HG03457 (cell line): ENCODE data around the gene CSNK1G1.
"Not testable (repeated sequence)": the region's sequence is repeated elsewhere in the genome, so short reads cannot be mapped to it uniquely, and the experiment has no call there.

Experiments used
- ATAC-seq: cut with Tn5 transposase; IDR thresholded peaks from one replicate; pipeline ENCODE4 v1.9.1; 2021; ENCODE audit warnings: moderate number of reproducible peaks; ENCODE audit not compliant: unreplicated experiment

The CSNK1G1 gene

DNA sequence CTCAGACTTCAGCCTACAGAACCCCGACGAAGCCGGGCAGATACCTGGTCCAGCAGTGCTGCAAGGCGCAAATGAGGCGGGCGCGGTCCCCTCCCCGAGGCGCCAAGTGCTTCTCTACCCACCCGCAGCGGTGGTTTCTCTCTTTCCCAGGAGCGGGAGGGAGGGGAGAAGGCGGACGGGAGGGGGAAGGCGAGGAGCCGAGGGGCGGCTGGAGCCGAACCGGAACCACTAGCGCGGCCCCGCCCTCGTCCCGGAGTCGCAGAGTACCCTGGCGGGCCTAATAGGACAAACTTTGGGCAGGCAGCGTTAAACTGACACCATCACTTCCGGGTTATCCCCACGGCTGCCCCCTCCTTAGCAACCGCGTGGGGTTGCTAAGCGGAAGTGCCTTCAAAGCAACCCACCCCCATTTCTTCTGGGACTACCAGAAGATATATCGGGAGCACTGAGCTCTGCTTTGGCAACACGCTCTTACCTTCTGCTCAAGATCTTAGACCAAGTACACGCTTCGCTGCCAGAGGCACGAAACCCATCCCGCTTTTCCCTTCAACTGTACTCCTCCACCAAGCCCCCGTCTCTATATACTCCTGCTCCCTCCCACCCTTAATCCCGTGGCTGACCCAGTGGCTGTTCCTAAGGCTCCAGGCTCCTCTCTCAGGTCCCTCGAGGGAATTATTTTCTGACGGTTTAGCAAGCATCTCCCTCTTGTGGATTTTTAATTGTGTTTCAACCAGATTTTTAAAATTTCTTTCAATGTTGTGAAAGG is at the start of gene CSNK1G1:
Gene CSNK1G1 (minus strand): TSS at position 230 of the 766 bp plus-strand sequence. CDS start 55,674 bp downstream, outside the sequence.
- peak; percentile 83 for ATAC-seq

DNA sequence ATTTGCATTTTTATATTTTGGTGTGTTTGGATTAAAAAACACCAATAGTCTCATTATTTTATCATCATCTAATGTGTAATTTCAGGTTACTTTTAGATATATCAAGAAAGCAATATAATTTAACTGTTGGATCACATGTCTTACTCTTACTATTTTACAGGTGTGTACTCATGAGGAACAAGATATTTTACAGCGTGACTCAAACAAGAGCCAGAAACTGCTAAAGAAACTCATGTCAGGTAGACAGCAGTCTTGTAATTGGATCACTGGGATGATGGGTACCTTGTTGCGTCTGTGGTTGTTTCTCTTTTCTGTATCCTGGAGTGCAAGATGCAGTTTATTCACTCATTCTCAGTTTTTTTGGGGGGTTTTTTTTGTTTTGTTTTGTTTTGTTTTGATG is 44.6 kb upstream of the CSNK1G1 start:
- no peak for ATAC-seq

DNA sequence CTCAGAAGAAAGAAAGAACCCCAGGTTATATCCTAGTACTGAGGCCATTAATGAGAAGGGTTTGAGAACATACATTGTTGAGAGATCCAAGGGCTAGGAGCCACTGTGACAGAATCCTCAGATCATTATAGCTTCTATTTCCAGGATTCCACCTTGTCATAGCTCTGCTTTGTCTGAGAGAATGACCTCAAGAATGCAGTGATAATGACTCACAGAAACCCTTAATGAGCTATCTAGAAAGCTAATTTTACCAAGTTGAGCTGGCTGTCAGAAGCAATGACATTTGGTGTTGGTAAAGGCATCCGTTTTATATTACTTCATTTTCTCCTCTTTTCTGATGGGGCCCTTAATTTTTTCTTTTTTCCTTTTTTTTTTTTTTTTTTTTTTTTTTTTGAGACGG is 42.6 kb upstream of the CSNK1G1 start:
- ATAC-seq: no peak

DNA sequence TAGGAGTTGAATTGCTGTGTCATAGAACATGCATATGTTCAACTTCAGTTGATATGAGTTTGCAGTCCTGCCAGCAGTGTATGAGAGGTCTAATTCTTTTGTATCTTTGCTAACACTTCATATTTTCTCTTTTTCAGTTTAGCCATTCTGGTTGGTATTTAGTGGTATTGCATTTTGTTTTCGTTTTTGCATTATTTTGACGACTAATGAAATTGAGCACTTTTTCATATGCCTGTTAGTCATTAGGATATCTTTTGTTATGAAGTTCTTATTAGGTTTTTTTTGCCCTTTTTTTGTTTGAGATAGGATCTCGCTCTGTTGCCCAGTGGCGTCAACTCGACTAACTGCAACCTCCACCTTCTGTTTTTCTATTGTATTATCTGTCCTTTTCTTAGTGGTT is 40.8 kb upstream of the CSNK1G1 start:
- no peak for ATAC-seq

DNA sequence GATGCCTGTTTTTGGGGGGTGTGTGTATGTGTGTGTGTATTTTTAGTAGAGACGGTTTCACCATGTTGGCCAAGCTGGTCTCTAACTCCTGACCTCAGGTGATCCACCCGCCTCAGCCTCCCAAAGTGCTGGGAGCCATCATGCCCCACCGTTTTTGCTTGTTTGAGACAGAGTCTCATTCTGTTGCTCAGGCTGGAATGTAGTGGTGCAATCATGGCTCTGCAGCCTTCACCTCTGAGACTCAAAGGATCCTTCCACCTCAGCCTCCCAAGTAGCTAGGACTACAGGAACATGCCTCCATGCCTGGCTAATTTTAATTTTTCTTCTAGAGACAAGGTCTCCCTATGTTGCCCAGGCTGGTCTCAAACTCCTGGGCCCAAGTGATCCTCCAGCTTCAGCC is 36.5 kb upstream of the CSNK1G1 start:
- ATAC-seq: not testable (repeated sequence)

DNA sequence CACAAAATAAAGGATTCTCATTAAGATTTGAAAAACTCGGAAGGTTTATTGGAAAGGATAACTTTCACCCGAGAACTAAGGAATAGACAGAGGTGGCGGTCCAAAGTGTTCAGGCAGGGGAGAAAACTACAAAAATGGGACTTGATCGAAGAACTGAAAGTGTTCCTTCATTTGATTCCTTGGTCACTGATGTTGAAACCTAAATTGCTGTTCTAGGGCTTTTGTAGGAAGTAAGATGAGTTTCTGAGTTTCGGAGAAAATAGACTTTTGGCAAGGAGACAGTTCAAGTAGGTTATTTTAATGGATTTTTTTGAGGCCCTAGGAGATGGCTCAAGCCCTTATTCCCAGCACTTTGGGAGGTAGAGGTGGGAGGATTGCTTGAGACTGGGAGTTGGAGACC is 33.1 kb upstream of the CSNK1G1 start:
- no peak for ATAC-seq

DNA sequence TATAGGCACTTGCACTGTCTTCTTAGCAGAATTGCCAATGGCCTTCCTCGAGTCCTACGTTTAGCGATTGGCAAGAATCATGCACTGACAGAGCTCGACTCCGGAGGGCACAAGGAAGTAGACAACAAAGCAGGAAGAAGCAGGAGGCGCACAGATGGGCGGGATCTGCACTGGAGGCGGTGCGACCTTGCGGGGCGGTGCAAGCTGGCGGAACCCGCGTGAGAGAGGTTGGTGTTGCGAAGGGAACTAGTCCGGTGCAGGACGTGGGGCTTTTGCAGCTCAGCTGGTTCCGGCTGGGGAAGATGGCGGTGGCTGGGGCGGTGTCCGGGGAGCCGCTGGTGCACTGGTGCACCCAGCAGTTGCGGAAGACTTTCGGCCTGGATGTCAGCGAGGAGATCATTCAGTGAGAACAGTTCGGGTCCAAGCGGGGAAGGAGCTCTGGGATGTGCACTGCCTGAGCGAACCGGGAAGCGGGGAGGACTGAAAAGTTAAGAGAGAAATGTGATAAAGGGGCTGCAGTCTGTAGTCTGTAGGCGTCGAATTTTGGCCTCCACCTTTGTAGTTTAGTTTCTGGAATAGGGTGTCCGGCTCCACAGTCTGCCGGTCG is 31.7 kb upstream of the CSNK1G1 start, which contains the start of gene TRIP4:
Gene TRIP4 (plus strand): TSS at position 275 of the 607 bp plus-strand sequence. CDS start 28 bp downstream, at position 303.
- ATAC-seq: peak; percentile 87

DNA sequence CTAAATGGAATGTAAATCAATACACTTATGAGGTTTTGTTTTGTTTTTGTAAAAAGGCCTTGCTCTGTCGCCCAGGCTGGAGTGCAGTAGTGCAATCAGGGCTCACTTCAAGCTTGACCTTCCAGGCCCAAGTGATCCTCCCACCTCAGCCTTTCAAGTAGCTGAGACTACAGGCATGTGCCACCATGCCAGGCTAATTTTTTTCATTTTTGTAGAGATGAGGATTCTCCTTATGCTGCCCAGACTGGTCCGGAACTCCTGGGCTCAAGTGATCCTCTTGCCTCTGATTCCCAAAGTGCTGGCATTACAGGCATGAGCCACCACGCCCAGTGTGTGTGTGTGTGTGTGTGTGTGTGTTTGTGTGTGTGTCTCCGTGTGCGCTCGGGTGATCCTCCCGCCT is 30.3 kb upstream of the CSNK1G1 start:
- ATAC-seq: no peak

DNA sequence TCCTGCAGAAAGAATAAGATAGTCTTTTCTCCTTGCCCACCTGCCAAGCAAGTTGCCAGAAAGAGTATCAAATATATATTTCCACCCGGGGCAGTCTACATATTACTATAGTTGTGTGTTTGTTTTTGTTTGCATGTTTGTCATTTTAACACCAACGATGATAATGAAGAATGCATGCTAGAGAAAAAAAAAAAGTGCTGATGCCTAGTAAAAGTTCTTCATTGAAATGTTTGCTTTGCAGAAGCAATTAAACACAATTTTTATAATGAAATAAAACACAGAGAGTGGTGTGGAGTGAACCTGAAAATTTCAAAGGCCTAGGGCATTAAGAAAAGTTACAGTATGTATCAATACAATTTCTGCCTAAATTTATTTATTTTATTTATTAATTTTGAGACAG is 27.8 kb upstream of the CSNK1G1 start:
- ATAC-seq: no peak

DNA sequence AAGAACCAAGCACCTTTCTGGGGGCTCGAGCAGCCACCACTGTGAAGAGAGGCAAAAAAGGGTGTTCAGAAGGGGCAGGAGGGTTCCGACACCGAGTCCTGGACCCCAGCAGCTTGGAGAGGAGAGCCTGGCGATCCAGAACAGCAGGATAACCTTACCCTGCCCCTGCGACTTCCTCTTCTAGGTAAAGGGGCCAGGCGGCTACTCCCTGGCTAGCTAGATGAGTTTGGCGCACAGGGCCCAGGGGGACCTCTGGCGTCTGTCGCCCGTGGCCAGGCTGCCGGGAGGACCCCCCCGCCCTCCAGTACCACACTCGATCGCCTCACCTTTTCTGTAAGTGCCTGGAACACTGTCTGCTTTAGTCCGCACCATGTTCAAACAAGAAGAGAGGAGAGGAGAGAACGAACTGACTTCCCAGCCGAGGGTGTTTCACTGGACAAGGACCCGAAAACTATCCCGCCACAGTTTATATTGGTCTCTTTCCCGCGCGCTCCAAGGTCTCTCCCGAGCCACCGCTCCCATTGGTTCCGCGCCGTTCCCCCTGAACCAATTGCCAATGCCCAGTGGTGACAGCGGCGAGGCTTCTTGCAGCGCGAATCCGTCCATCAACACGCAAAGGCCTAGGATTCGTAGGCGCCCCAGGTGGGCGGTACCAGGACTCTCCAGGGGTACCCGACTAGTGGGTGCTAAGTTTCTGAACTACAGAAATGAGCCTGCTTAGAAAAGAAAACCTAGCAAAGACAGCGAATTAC is 25.2 kb upstream of the CSNK1G1 start, which contains the start of gene PCLAF:
Gene PCLAF (minus strand): TSS at position 442 of the 752 bp plus-strand sequence. CDS start 70 bp downstream, at position 372.
- ATAC-seq: peak; percentile 88

DNA sequence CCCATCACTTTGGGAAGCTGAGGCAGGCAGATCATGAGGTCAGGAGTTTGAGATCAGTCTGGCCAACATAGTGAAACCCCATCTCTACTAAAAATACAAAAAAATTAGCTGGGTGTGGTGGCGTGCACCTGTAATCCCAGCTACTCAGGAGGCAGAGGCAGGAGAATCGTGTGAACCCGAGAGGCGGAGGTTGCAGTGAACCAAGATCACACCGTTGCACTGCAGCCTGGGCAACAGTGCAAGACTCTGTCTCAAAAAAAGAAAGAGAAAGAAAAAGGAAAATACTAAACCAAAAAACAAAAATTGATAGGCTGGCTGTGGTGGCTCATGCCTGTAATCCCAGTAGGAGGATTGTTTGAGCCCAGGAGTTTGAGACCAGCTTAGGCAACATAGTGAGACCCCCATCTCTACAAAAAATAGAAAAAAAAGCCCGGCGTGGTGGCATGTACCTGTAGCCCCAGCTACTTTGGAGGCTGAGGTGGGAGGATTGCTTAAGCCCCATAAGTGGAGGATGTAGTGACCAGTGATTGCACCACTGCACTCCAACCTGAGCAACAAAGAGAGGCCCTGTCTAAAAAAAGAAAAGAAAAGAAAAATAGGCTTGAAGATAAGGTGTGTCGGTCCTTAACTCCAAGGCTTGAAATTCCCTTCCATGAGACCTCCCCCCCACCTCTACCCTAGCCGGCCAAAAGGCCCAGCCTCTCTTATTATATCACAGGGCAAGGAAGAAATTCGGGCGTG is 24.3 kb upstream of the CSNK1G1 start:
- ATAC-seq: not testable (repeated sequence)

DNA sequence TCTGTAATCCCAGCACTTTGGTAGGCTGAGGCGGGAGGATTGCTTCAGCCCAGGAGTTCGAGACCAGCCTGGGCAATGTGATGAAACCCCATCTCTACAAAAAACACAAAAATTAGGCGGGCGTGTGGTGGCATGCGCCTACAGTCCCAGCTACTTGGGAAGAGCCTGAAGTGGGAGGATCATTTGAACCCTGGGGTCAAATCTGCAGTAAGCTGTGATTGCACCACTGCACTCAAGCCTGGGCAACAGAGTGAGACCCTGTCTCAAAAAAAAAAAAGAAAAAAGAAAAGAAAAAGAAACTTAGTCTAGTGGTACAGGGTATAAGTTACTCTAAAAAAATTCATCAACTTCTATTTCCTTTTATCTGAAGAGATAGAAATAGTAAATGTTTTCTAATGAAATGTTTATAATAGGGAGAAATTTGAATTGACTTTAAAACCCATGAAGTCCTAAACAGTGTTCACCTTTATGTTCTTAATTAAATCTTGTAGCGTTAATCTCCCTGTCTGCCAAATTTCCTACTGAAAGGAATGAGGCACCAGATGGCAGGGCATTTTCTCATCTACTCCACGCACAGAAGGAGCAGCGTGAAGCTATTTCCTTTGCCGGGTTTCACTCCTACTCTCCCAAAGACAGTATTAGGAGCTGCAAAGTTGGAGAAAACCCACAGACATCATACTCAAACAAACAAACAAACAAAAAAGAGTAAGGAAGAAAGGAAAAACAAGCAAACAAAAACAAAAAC is 23.4 kb upstream of the CSNK1G1 start:
- ATAC-seq: no peak

DNA sequence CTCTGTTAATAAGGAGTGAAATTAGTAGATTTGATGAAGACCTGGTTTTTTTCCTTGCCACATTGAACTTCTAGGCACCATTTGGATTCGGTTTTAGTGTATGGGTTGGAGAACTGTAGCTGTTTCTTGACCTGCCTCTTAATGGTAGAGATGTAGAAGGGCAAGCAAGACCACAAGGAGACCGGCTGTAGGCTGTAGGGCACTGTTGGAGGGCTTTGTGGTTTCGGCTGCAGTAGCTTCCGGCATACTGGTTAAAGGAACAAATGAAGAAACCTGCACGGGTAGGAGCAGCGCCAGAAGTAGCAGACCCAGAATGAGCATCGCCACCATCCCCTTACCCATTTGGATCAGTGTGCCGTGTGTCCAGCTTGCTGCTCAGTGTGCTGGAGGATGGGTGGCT is 17.4 kb upstream of the CSNK1G1 start:
- no peak for ATAC-seq

DNA sequence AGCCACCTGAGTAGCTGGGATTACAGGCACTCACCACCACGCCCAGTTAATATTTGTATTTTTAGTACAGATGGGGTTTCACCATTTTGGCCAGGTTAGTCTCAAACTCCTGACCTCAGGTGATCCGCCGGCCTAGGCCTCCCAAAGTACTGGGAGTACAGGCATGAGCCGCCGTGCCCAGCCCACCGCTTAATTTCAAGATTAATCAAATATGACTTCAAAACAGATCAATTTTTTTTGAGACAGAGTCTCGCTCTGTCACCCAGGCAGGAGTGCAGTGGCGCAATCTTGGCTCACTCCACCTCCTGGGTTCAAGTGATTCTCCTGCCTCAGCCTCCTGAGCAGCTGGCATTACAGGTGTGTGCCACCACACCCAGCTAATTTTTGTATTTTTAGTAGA is 15.4 kb upstream of the CSNK1G1 start:
- not testable (repeated sequence) for ATAC-seq

DNA sequence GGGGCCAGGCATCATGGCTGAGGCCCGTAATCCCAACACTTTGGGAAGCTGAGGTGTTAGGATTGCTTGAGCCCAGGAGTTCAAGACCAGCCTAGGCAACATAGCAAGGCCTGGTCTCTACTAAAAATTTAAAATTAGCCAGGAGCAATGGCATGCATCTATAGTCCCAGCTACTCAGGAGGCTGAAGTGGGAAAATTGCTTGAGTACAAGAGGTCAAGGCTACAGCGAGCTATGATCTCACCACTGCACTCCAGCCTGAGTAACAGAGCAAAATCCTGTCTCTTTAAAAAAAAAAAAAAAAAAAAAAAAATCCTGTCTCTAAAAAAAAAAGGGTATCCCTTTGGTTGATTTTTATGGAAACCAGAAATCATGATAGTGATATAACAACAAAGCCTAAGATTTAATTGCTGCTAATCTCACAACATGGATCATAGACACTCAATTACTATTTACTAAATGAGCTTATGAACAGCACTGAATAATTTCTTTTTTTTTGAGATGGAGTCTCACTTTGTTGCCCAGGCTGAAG is 13.2 kb upstream of the CSNK1G1 start:
- no peak for ATAC-seq

DNA sequence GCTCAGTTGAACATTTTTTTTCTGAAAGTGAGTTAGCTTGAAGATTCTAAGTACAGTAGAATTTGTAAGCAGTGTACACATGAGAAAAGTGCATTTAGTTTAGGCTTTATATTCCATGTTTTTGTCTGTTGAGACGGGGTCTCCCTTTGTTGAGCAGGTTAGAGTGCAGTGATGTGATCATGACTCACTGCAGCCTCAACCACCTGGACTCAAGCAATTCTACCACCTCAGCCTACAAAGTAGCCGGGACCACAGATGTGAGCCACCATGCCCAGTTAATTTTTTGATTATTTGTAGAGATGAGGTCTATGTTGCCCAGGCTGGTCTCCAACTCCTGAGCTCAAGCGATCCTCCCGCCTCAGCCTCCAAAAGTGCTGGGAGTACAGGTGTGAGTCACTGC is 5.3 kb upstream of the CSNK1G1 start:
- ATAC-seq: no peak

DNA sequence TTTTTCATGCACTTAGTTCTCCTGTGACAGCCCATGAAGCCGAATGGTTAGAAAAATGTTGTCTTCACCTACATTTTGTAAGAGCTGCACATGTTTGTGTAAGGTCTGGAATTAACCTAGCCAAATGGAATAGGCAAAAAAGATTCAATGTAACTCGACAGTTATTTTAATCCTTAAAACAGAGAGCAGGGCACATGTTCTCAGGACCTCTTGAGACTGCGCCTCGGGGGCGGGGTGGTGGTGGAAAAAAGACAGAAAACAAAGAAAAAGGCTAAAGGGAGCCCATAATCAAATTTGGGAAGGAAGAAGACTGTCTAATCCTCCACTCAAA is 702 bp upstream of the CSNK1G1 start:
- ATAC-seq: no peak

DNA sequence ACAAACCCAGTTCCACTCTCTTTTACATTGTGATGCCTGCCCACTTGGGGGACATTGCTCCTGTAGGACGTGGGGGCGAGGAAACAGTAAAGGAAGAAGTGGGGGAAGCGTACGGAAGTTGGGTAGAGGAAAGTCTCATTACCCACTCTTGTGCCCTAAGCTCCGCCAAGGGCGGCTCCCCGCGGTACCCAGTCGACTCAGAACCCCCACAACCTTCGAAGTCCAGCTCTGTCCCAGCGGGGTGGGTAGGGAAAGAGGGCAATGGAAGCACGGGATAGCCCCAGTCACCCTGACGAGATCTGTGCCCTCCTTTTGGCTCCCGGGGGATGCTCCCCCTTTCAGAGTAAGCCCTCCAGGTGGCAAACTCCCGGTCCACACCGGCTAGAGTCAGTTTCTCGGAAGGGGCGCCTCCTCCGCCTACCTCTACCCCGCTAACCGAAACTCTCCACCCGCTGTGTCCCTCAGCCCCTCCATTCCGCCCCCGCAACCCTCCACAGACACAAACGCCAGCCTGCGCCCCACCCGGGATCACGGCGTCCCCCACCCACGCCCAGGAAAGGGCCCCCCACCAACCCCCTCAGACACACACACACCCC is 527 bp downstream of the CSNK1G1 start:
- no peak for ATAC-seq

DNA sequence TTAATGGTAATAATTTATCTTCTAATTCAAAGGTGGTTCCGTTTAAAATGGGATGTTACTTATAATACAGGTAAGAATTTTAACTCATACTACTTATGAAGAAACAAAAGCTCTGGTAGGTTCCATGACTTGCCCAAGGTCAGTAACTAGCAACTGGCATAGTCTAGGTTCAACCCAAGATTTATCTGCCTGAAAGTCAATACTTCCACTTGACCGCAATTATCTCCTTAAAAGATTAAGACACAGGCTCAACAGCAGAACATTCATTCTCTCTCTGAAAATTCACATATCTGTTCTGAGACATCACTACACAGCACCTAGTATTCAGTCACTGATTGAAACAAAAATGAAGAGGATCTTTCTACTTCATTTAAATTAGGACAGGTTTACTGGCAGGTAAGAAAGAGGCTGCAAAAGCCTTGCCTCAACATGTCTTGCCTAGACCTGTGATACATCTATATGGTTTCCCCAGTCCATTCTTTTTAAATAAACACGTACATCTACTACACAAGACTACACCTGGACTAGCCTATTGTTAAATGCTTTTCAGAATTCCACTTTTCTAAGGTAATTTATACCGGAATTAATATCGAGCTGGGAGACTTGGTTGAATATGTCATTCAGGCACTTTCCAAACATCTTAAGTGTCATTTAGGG is 1.2 kb downstream of the CSNK1G1 start:
- no peak for ATAC-seq
